Right lobe of liver (tissue), 4 donors: ENCODE data around the gene TMEFF2.

Experiments used
- POLR2A ChIP-seq: fragments of 450-650 bp; IDR thresholded peaks from one replicate; pipeline ENCODE4 v1.6.1; 2017; ENCODE audit warnings: antibody characterized with exemption, mild to moderate bottlenecking
- TF ChIP-seq, protein P1 (sequence below), 4 donors: fragments of 200-600 bp in 3 of 4; fragments of 450-650 bp in 1 of 4; IDR thresholded peaks; one replicate each; pipeline versions ENCODE4 v1.5.1 to v1.8.0; 2016 to 2022; ENCODE audit warnings: antibody characterized with exemption in 4 of 4, mild to moderate bottlenecking in 2 of 4
- donor health status: DM: no; HTN: no; CAD: no.
- donor health status: DM: no; HTN: no; CAD: no.
- donor health status: DM: no; HTN: yes; CAD: no.

GRCh38 chr2:192042126-192042525 lies 152.6 kb downstream of the TMEFF2 start:
- TF ChIP-seq, protein P1, sequence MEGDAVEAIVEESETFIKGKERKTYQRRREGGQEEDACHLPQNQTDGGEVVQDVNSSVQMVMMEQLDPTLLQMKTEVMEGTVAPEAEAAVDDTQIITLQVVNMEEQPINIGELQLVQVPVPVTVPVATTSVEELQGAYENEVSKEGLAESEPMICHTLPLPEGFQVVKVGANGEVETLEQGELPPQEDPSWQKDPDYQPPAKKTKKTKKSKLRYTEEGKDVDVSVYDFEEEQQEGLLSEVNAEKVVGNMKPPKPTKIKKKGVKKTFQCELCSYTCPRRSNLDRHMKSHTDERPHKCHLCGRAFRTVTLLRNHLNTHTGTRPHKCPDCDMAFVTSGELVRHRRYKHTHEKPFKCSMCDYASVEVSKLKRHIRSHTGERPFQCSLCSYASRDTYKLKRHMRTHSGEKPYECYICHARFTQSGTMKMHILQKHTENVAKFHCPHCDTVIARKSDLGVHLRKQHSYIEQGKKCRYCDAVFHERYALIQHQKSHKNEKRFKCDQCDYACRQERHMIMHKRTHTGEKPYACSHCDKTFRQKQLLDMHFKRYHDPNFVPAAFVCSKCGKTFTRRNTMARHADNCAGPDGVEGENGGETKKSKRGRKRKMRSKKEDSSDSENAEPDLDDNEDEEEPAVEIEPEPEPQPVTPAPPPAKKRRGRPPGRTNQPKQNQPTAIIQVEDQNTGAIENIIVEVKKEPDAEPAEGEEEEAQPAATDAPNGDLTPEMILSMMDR (IDR thresholded peaks at IDR 0.05) = no peak
- no peak for TF ChIP-seq POLR2A
